HL-60 (cell line): ENCODE data around the gene STAMBPL1.

ENCODE experiments used
- DNase-seq, 2 experiments: peaks; one replicate each; pipeline ENCODE4 v3.0.0-alpha.2; 2010 to 2020; ENCODE audit warnings: low read depth in 1 of 2, low spot score in 1 of 2
- H3K27ac ChIP-seq: fragments of 250-450 bp; sonication (Bioruptor Pico); replicated peaks from 2 replicates; pipeline ENCODE4 v1.5.1; 2020; ENCODE audit warnings: mild to moderate bottlenecking, moderate library complexity
- H3K27me3 ChIP-seq: fragments of 250-450 bp; sonication (Bioruptor Pico); 2 replicates; pipeline ENCODE4 v1.5.1; 2021; ENCODE audit warnings: mild to moderate bottlenecking, moderate library complexity; ENCODE audit not compliant: insufficient read depth, poor library complexity, severe bottlenecking
- H3K4me3 ChIP-seq: replicated peaks from 2 replicates; pipeline ENCODE4 v1.5.1; 2011; ENCODE audit warnings: mild to moderate bottlenecking, control low read depth, low read length; ENCODE audit not compliant: insufficient read depth
- GABPA ChIP-seq: IDR thresholded peaks from 2 replicates; pipeline ENCODE4 v1.6.1; 2012; ENCODE audit warnings: low read depth
- POLR2AphosphoS5 ChIP-seq: IDR thresholded peaks from 2 replicates; pipeline ENCODE4 v1.6.1; 2012; ENCODE audit warnings: low read depth
- REST ChIP-seq: IDR thresholded peaks from 2 replicates; pipeline ENCODE4 v1.6.1; 2012; ENCODE audit warnings: low read depth; ENCODE audit not compliant: insufficient replicate concordance
- SPI1 ChIP-seq: IDR thresholded peaks from 2 replicates; pipeline ENCODE4 v1.6.1; 2012; ENCODE audit warnings: low read depth, mild to moderate bottlenecking, borderline replicate concordance
- TF ChIP-seq, protein P1 (sequence below): IDR thresholded peaks from one replicate; pipeline ENCODE4 v1.5.1; 2011; ENCODE audit warnings: low read length, control low read depth, inconsistent platforms; ENCODE audit not compliant: insufficient read depth

The STAMBPL1 gene

DNA sequence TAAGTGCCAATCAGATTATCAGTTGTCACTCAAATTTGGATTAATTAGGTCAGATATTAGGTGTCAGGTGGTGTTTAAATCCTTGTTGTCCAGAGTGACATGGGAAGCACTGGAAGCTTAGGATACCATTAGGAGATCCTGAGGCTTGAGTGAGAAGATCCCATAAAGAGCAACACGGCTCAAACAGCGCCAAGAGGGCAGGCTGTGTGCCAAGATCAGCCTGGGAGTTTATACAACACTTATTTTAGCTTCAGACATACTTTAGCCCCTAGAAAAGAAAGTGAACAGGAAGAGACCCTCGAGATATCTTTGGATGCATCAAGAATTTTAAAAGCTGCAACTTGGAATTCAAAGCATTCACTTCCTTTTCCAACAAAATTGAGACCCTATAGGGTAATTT lies 86.8 kb downstream of the STAMBPL1 start:
- no peaks in the 10 kb centered on the region for H3K27me3 ChIP-seq
- no peak for DNase-seq
- TF ChIP-seq, protein P1, sequence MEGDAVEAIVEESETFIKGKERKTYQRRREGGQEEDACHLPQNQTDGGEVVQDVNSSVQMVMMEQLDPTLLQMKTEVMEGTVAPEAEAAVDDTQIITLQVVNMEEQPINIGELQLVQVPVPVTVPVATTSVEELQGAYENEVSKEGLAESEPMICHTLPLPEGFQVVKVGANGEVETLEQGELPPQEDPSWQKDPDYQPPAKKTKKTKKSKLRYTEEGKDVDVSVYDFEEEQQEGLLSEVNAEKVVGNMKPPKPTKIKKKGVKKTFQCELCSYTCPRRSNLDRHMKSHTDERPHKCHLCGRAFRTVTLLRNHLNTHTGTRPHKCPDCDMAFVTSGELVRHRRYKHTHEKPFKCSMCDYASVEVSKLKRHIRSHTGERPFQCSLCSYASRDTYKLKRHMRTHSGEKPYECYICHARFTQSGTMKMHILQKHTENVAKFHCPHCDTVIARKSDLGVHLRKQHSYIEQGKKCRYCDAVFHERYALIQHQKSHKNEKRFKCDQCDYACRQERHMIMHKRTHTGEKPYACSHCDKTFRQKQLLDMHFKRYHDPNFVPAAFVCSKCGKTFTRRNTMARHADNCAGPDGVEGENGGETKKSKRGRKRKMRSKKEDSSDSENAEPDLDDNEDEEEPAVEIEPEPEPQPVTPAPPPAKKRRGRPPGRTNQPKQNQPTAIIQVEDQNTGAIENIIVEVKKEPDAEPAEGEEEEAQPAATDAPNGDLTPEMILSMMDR = no peak
- no peak for TF ChIP-seq GABPA
- TF ChIP-seq SPI1 = no peak
- TF ChIP-seq POLR2AphosphoS5 = no peak
- no peak for TF ChIP-seq REST
- no peak overlapping the region for H3K27ac ChIP-seq
- H3K4me3 ChIP-seq = no peak overlapping the region

- TF ChIP-seq, protein P1 = no peak
- TF ChIP-seq POLR2AphosphoS5 (no peak), REST (no peak), SPI1 (no peak), GABPA (no peak)
- H3K4me3 ChIP-seq = no peak overlapping the region
- H3K27me3 ChIP-seq = no peaks in the 10 kb centered on the region
- H3K27ac ChIP-seq = no peak overlapping the region
- DNase-seq = no peak
Observed at GRCh38 chr10:88968391-88968790, 88.3 kb downstream of the STAMBPL1 start.

GRCh38 chr10:88971221-88972061 lies 91.4 kb downstream of the STAMBPL1 start:
- no peaks in the 10 kb centered on the region for H3K27me3 ChIP-seq
- no peak for DNase-seq
- TF ChIP-seq SPI1 (no peak), POLR2AphosphoS5 (no peak), GABPA (no peak), REST (no peak)
- TF ChIP-seq, protein P1 = no peak
- H3K27ac ChIP-seq = no peak overlapping the region
- H3K4me3 ChIP-seq = no peak overlapping the region
